Nephron progenitor cell (in vitro differentiated cells): Measurements from ENCODE around the gene KCNK3.

Source experiments
- DNase-seq: peaks from one replicate; pipeline ENCODE4 v3.0.0; 2021
- H3K27ac Mint-ChIP-seq: 2 replicates; pipeline ENCODE4 v1.8.0; 2021; ENCODE audit warnings: mild to moderate bottlenecking, moderate library complexity, mixed read lengths
- H3K27me3 Mint-ChIP-seq: 2 replicates; pipeline ENCODE4 v1.8.0; 2021; ENCODE audit warnings: mild to moderate bottlenecking, low read depth, mixed read lengths; ENCODE audit not compliant: poor library complexity
- H3K36me3 Mint-ChIP-seq: 2 replicates; pipeline ENCODE4 v1.8.0; 2021; ENCODE audit warnings: low read depth, mixed read lengths
- H3K4me1 Mint-ChIP-seq: 2 replicates; pipeline ENCODE4 v1.8.0; 2021; ENCODE audit warnings: mixed read lengths
- H3K4me3 Mint-ChIP-seq: 2 replicates; pipeline ENCODE4 v1.8.0; 2021; ENCODE audit warnings: mild to moderate bottlenecking, moderate library complexity, mixed read lengths
- H3K9me3 Mint-ChIP-seq: 2 replicates; pipeline ENCODE4 v1.8.0; 2021; ENCODE audit warnings: mild to moderate bottlenecking, moderate library complexity, mixed read lengths
- TF ChIP-seq, protein P1 (sequence below): fragments of 200-600 bp; sonication (generic); IDR thresholded peaks from 2 replicates; pipeline ENCODE4 v1.5.0; 2021; ENCODE audit warnings: antibody characterized with exemption

KCNK3 gene

DNA sequence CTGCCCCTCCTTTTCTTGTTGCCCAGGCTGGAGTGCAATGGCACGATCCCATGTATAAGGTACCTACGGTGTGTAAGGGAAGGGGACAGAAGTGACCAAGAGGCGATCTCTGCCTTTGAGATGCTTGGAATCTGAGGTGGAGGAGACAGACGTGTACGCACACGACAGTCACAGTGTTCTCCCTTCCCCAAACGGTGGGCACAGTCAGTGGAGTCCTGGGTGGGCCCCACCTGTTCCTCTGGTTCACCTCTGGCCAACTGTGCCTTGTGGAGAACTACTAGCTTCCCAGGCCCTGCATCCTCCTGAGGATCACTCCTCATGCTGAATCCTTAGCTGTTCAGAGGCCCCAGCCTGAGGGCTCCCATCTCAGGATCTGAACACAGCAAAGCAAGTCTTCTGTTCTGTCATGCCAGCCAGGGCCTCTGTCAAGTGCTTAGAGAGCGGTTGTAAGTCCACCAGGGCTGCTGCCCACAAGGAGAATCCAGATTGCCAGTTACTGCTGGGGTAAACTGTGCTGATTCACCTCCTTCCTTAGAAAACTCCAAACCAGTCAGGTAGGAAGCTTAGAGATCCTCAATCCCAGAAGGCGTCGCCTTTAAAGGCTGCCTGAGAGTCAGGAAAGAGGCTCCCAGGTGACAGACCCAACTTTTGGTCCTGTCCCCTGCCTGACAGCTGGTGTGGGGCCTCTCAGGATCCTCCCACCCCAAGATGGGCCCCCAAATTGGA lies 73.1 kb downstream of the KCNK3 start:
- H3K9me3 Mint-ChIP-seq: no peaks in the 10 kb centered on the region
- peak overlapping the region; percentile 88 for H3K4me3 Mint-ChIP-seq
- no peak overlapping the region for H3K27ac Mint-ChIP-seq

DNA sequence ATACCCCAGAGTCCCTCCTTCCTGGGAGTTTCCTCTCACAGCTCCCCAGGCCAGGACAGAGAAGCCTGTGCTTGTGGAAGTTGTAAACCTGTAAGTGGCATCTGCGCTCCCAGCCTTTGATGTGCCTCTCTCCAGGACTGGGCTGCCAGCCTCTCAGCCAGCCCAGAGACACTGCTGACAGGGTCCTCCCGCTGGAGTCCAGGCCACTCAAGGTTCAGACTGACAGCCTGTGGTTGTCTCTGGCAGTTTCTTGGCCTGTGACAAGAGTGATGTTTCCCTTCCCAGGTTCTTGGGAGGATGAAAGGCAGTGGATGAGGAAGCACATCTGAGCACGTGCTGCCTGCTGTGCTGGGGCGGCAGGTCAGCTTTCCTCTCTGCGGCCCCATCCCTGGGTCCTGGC lies 74.6 kb downstream of the KCNK3 start:
- no peak for DNase-seq
- TF ChIP-seq, protein P1, sequence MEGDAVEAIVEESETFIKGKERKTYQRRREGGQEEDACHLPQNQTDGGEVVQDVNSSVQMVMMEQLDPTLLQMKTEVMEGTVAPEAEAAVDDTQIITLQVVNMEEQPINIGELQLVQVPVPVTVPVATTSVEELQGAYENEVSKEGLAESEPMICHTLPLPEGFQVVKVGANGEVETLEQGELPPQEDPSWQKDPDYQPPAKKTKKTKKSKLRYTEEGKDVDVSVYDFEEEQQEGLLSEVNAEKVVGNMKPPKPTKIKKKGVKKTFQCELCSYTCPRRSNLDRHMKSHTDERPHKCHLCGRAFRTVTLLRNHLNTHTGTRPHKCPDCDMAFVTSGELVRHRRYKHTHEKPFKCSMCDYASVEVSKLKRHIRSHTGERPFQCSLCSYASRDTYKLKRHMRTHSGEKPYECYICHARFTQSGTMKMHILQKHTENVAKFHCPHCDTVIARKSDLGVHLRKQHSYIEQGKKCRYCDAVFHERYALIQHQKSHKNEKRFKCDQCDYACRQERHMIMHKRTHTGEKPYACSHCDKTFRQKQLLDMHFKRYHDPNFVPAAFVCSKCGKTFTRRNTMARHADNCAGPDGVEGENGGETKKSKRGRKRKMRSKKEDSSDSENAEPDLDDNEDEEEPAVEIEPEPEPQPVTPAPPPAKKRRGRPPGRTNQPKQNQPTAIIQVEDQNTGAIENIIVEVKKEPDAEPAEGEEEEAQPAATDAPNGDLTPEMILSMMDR: no peak
- no peaks in the 10 kb centered on the region for H3K36me3 Mint-ChIP-seq
- H3K27me3 Mint-ChIP-seq: peaks cover 7% of the 10 kb centered on the region
- no peak overlapping the region for H3K27ac Mint-ChIP-seq
- H3K4me1 Mint-ChIP-seq: peaks cover 46% of the 10 kb centered on the region
- no peak overlapping the region for H3K4me3 Mint-ChIP-seq
- no peaks in the 10 kb centered on the region for H3K9me3 Mint-ChIP-seq

More for the DNA sequence above, 73.1 kb downstream of the KCNK3 start:
- Mint-ChIP-seq H3K27me3 (no peaks in the 10 kb centered on the region), H3K4me1 (peaks cover 41% of the 10 kb centered on the region), H3K36me3 (no peaks in the 10 kb centered on the region)
- DNase-seq: no peak
- TF ChIP-seq, protein P1: no peak

DNA sequence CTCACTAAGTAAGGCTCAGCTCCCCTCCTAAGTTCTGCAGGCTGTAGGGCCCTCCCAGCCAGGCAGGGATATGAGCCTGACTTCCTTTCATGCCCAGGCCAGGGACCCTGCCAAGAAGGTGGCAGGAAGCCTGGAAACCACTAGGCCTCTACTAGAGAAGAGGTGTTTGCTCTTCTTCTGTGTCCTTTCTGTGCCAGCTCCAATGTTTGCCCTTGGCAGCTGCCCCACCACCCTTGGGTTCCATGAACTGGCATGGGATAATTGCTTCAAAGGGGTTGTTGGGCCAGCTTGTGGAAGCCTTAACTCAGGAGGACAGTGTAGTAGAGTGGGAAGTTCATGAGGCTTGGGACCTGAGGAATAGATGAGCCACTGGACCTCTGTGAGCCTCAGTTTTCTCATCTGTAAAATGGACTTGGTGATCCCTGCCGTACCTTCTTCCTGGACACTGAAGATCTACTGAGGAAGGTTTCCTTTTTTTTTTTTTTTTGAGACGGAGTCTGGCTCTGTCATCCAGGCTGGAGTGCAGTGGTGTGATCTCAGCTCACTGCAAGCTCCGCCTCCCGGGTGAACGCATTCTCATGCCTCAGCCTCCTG lies 75.5 kb downstream of the KCNK3 start:
- Mint-ChIP-seq H3K27ac (no peak overlapping the region), H3K4me3 (no peak overlapping the region), H3K4me1 (peaks cover 53% of the 10 kb centered on the region), H3K27me3 (peaks cover 7% of the 10 kb centered on the region), H3K36me3 (no peaks in the 10 kb centered on the region), H3K9me3 (no peaks in the 10 kb centered on the region)
- TF ChIP-seq, protein P1: no peak
- no peak for DNase-seq

DNA sequence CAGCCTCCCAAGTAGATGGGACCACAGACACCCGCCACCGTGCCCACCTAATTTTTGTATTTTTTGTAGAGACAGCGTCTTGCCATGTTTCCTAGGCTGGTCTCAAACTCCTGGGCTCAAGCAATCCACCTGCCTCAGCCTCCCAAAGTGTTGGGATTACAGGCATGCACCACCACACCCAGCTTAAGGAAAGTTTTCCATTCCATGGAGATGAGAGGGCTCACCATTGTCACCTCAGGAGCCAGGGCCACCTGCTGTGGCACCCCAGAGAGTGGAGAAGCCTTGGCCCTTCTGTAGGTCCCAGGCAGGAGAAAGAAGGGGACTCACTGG lies 76.2 kb downstream of the KCNK3 start:
- Mint-ChIP-seq H3K36me3 (no peaks in the 10 kb centered on the region), H3K27me3 (peaks cover 7% of the 10 kb centered on the region), H3K4me3 (no peak overlapping the region), H3K9me3 (no peaks in the 10 kb centered on the region), H3K27ac (peak overlapping the region; percentile 86), H3K4me1 (peaks cover 47% of the 10 kb centered on the region)
- DNase-seq: no peak
- TF ChIP-seq, protein P1: no peak

DNA sequence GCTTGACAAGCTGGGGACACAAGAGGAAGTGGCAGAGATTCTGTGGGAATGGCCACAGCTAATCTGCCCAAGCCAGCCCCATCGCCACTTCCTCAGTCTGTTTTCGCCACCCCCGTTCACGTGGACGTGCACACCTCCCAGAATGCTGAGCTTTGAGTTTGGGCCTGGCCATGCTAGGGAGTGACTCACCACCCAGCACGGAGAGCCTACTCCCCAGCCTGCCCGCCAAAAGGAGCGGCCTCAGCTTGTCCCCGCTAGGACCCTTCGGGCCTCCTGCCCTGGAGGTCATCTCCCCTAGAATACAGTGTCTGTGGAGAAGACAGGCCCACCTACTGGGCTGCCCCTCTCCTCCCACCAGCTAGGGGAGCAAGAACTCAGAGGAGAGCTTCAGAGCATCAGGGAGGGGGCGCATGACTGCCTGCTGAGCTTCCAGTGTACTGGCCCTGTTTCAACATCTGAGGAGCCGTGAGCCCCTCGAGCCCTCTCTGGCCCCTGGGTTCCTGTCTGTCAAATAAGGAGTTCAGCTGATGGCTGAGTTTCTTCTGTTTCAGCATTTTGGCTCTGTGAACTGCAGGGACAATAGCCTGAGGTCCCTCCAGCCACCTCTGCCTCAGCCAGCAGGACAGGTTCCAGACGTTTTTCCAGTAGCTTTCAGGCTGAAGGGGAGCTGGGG lies 76.7 kb downstream of the KCNK3 start:
- H3K36me3 Mint-ChIP-seq: no peaks in the 10 kb centered on the region
- TF ChIP-seq, protein P1: no peak
- peaks cover 7% of the 10 kb centered on the region for H3K27me3 Mint-ChIP-seq
- DNase-seq: no peak
- peak overlapping the region; percentile 86 for H3K27ac Mint-ChIP-seq
- no peak overlapping the region for H3K4me3 Mint-ChIP-seq
- no peaks in the 10 kb centered on the region for H3K9me3 Mint-ChIP-seq
- H3K4me1 Mint-ChIP-seq: peaks cover 50% of the 10 kb centered on the region
